ENCODE results near the gene TMEM45A. TPM values are rescaled to one million over a fixed set of nuclear protein-coding genes. Genes with fewer than 3 reads are reported as not detected.

The TMEM45A gene
- total RNA-seq, 6 experiments from 2014 or later, result 47.9 to 189 (median 54.2) TPM

- TF ChIP-seq POLR2A (IDR thresholded peaks at IDR 0.05) (no peak), CTCF (IDR thresholded peaks at IDR 0.05) (no peak)
- no peak for DNase-seq
- no peak for ATAC-seq
- no peak overlapping the region for H3K4me3 ChIP-seq
- H3K36me3 ChIP-seq, result no peaks in the 10 kb centered on the region
- H3K9me3 ChIP-seq, result no peaks in the 10 kb centered on the region
- H3K27me3 ChIP-seq, result no peaks in the 10 kb centered on the region
- H3K4me1 ChIP-seq, result peaks cover 0 to 55% (median 24%) of the 10 kb centered on the region in 4 donors
- WGBS (ENCODE audit: insufficient coverage, low coverage, low lambda C conversion rate, missing lambda C conversion rate), result 65% methylated on average over 4 of the region's 4 CpGs
- intact Hi-C loops (cut with DNase I), result no loop called here
- H3K27ac ChIP-seq, result peak overlapping the region; percentile 93 to 98 (median 96)
These were observed 30.8 kb downstream of the TMEM45A start for GRCh38 chr3:100523050-100523760.

DNA sequence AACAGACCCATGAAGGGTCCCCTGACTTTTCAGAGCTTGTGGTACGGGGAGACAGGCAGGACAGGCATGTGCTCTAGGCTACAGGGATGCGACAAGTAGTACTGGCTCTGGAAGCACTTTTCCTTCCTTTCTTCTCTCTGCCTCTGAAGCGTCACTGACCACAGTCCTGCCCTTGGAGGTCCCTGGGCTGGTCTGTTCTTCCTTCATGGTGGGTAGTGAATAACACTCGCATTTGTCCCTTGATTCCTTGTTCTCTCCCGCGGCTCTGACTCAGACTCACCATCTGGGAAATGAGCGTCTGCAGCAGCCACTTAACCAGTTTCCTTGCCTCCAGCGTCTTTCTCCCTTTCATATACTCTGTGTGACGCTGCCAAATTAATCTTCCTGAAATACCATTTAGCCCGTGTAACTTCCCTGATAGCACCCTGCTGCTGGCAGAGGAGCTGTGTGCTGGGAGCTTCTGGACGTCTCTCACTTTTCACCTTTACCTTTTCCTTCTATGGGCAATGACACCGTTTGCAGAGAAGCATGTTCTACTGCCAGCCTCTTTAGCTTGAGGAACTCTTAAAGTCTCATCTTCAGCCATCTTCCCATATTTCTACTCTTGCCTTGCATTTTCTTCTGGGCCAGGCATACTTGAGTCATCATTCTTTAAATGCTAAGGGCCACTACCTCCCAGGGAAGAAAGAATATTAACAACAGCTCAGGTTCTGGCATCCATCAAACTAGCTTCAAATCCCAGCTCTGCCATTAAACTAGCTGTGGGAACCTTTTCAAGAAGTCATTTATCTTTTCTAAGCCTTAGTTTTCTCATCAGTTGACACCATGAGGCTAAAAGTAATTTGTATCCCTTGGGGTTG, 33.6 kb downstream of the TMEM45A start:
- Histone ChIP-seq H3K4me3 (no peak overlapping the region), H3K27ac (peak overlapping the region; percentile 60 to 84 (median 67)), H3K27me3 (no peaks in the 10 kb centered on the region), H3K4me1 (peaks cover 0 to 51% (median 17%) of the 10 kb centered on the region in 4 donors), H3K9me3 (no peaks in the 10 kb centered on the region), H3K36me3 (no peaks in the 10 kb centered on the region)
- no peak for ATAC-seq
- WGBS (ENCODE audit: insufficient coverage, low coverage, low lambda C conversion rate, missing lambda C conversion rate), result 38% methylated on average over 6 of the region's 12 CpGs
- intact Hi-C loops (cut with DNase I), result no loop called here
- no peak for DNase-seq
- TF ChIP-seq POLR2A (IDR thresholded peaks at IDR 0.05) (no peak), CTCF (IDR thresholded peaks at IDR 0.05) (no peak)

DNA sequence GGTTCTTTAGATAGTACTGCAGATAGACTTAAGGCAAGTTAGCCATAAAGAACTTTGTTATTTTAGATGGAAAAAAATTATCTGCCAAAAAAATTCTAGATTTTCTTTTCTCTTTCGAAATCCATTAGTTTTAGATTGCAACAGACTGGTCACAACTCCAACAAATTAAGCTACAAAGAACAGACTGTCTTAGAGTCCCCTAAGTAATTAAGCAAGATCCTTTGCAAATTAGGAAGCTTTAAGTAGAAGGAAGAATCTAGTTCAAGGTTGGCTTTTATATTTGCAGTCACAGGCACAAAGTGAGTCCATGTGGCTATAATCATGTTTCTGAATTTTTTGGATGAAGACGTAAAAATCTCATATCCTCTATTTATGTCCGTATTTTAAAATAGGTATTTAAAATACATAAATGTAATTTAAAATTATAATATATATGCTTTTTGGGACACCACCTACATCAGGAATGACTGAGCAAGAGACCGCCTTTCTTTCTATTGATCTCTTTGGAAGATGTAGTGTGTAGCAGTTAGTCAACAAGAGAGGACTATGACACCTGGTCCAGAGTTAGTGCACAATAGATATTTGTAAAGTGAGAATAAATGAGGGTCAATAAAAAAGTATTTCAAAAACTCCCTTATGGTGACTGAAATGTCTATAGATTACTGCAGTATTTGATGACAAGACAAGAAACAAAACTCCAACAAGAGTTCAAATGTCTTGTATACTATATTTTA, 34.4 kb downstream of the TMEM45A start:
- H3K27ac ChIP-seq, result peak overlapping the region; percentile 60 to 84 (median 67)
- no peaks in the 10 kb centered on the region for H3K9me3 ChIP-seq
- peaks cover 0 to 45% (median 13%) of the 10 kb centered on the region in 4 donors for H3K4me1 ChIP-seq
- H3K4me3 ChIP-seq, result no peak overlapping the region
- no peaks in the 10 kb centered on the region for H3K36me3 ChIP-seq
- ATAC-seq (peak in 3 of 4 donors; percentile 17 to 48 (median 47)), DNase-seq (no peak)
- TF ChIP-seq POLR2A (IDR thresholded peaks at IDR 0.05) (no peak), CTCF (IDR thresholded peaks at IDR 0.05) (no peak)
- intact Hi-C loops (cut with DNase I), result no loop called here
- no peaks in the 10 kb centered on the region for H3K27me3 ChIP-seq
- WGBS (ENCODE audit: insufficient coverage, low coverage, low lambda C conversion rate, missing lambda C conversion rate), result 46% methylated on average over 4 of the region's 4 CpGs

- H3K36me3 ChIP-seq, result no peaks in the 10 kb centered on the region
- 89% methylated on average over 1 of the region's 1 CpG for WGBS (ENCODE audit: insufficient coverage, low coverage, low lambda C conversion rate, missing lambda C conversion rate)
- intact Hi-C loops (cut with DNase I), result no loop called here
- peak overlapping the region in 2 of 3 donors; percentile 60 to 84 for H3K27ac ChIP-seq
- no peak for DNase-seq
- TF ChIP-seq POLR2A (IDR thresholded peaks at IDR 0.05), result no peak
- no peak for TF ChIP-seq CTCF (IDR thresholded peaks at IDR 0.05)
- no peaks in the 10 kb centered on the region for H3K9me3 ChIP-seq
- no peaks in the 10 kb centered on the region for H3K27me3 ChIP-seq
- peaks cover 0 to 42% (median 12%) of the 10 kb centered on the region in 4 donors for H3K4me1 ChIP-seq
- H3K4me3 ChIP-seq, result no peak overlapping the region
- ATAC-seq, result no peak
These were observed 34.9 kb downstream of the TMEM45A start for GRCh38 chr3:100527347-100527735.
